ENCODE data around the gene MUC21.

DNA sequence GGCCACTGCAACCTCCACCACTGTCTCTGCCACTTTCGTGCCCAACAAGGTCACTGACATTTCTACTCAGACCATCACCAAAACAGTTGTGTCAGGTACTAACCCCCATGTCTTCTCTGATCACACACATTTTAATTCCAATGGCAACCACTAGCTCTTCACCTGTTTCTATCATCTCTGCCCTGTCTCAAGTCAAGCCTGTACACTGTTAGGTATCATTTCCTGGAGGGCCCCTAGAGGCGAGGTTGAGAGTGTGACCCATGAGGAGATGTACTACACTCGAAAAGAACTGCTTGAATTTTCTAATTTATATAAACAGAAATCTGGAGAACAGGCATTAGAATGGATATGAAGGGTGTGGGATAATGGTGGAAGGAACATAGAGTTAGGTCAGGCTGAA is 17.4 kb upstream of the MUC21 start:
- TF ChIP-seq TEAD4 (IDR thresholded peaks at IDR 0.05; ENCODE audit: low read depth, low read length), result no peak
- TF ChIP-seq, protein P1, sequence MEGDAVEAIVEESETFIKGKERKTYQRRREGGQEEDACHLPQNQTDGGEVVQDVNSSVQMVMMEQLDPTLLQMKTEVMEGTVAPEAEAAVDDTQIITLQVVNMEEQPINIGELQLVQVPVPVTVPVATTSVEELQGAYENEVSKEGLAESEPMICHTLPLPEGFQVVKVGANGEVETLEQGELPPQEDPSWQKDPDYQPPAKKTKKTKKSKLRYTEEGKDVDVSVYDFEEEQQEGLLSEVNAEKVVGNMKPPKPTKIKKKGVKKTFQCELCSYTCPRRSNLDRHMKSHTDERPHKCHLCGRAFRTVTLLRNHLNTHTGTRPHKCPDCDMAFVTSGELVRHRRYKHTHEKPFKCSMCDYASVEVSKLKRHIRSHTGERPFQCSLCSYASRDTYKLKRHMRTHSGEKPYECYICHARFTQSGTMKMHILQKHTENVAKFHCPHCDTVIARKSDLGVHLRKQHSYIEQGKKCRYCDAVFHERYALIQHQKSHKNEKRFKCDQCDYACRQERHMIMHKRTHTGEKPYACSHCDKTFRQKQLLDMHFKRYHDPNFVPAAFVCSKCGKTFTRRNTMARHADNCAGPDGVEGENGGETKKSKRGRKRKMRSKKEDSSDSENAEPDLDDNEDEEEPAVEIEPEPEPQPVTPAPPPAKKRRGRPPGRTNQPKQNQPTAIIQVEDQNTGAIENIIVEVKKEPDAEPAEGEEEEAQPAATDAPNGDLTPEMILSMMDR (IDR thresholded peaks at IDR 0.05; ENCODE audit: control extremely low read depth in 1 of 3, insufficient read depth in 1 of 3, low read depth in 1 of 3, low read length in 3 of 3), result no peak
- TF ChIP-seq SAP30 (IDR thresholded peaks at IDR 0.05; ENCODE audit: insufficient read depth, insufficient replicate concordance, low read length), result no peak
- no peak for TF ChIP-seq POLR2AphosphoS5 (IDR thresholded peaks at IDR 0.05; ENCODE audit: low read depth, low read length)
- TF ChIP-seq, protein P2, sequence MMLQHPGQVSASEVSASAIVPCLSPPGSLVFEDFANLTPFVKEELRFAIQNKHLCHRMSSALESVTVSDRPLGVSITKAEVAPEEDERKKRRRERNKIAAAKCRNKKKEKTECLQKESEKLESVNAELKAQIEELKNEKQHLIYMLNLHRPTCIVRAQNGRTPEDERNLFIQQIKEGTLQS (IDR thresholded peaks at IDR 0.05; ENCODE audit: insufficient read depth, low read depth, low read length), result no peak
- TF ChIP-seq CEBPB (IDR thresholded peaks at IDR 0.05; ENCODE audit: low read depth, low read length), result no peak
- TF ChIP-seq EZH2 (IDR thresholded peaks at IDR 0.05; ENCODE audit: low read depth, low read length, severe bottlenecking), result no peak
- no peak for TF ChIP-seq MAX (IDR thresholded peaks at IDR 0.05)
- TF ChIP-seq POLR2A (IDR thresholded peaks at IDR 0.05; ENCODE audit: control extremely low read depth in 1 of 2, low read depth in 2 of 2, low read length in 2 of 2), result no peak
- TF ChIP-seq, protein P3, sequence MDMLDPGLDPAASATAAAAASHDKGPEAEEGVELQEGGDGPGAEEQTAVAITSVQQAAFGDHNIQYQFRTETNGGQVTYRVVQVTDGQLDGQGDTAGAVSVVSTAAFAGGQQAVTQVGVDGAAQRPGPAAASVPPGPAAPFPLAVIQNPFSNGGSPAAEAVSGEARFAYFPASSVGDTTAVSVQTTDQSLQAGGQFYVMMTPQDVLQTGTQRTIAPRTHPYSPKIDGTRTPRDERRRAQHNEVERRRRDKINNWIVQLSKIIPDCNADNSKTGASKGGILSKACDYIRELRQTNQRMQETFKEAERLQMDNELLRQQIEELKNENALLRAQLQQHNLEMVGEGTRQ (IDR thresholded peaks at IDR 0.05; ENCODE audit: low read length), result no peak
- TF ChIP-seq SP1 (IDR thresholded peaks at IDR 0.05; ENCODE audit: low read depth, low read length), result no peak
- no peak for TF ChIP-seq JUND (IDR thresholded peaks at IDR 0.05; ENCODE audit: low read length)
